Hepatocyte (in vitro differentiated cells): ENCODE data around the gene IGF2BP3. TPM values are rescaled to one million over a fixed set of nuclear protein-coding genes. Genes with fewer than 3 reads are reported as not detected.

Source experiments
- DNase-seq: peaks from one replicate; pipeline ENCODE4 v3.0.0-alpha.2; 2016; ENCODE audit warnings: low spot score
- H2AFZ ChIP-seq: fragments of 200-600 bp; sonication (generic); 2 replicates; pipeline ENCODE4 v1.6.0; 2016; ENCODE audit warnings: antibody characterized with exemption, mild to moderate bottlenecking
- H3K27ac ChIP-seq: fragments of 200-600 bp; sonication (generic); 2 replicates; pipeline ENCODE4 v1.5.1; 2016; ENCODE audit warnings: mild to moderate bottlenecking
- H3K27me3 ChIP-seq: fragments of 200-600 bp; sonication (generic); 2 replicates; pipeline ENCODE4 v1.6.1; 2016
- H3K36me3 ChIP-seq: fragments of 200-600 bp; sonication (generic); replicated peaks from 2 replicates; pipeline ENCODE4 v1.5.1; 2016; ENCODE audit warnings: low read depth; ENCODE audit not compliant: insufficient read depth
- H3K4me1 ChIP-seq: fragments of 200-600 bp; sonication (generic); 2 replicates; pipeline ENCODE4 v1.5.1; 2016; ENCODE audit warnings: mild to moderate bottlenecking, moderate library complexity; ENCODE audit not compliant: insufficient read depth
- H3K4me2 ChIP-seq: fragments of 200-600 bp; sonication (generic); 2 replicates; pipeline ENCODE4 v1.6.0; 2016
- H3K4me3 ChIP-seq: fragments of 200-600 bp; sonication (generic); 2 replicates; pipeline ENCODE4 v1.5.1; 2016; ENCODE audit warnings: mild to moderate bottlenecking
- H3K79me2 ChIP-seq: fragments of 200-600 bp; sonication (generic); 2 replicates; pipeline ENCODE4 v1.6.0; 2017; ENCODE audit warnings: mild to moderate bottlenecking
- H3K9me2 ChIP-seq: fragments of 200-600 bp; sonication (generic); replicated peaks from 2 replicates; pipeline ENCODE4 v1.6.0; 2017; ENCODE audit warnings: mild to moderate bottlenecking; ENCODE audit not compliant: insufficient read depth
- H3K9me3 ChIP-seq: fragments of 200-600 bp; sonication (generic); 2 replicates; pipeline ENCODE4 v1.5.1; 2016; ENCODE audit warnings: low read depth, mild to moderate bottlenecking
- H4K20me1 ChIP-seq: fragments of 200-600 bp; sonication (generic); 2 replicates; pipeline ENCODE4 v1.6.0; 2016; ENCODE audit warnings: mild to moderate bottlenecking; ENCODE audit not compliant: insufficient read depth, poor library complexity, severe bottlenecking
- EZH2 ChIP-seq: fragments of 200-600 bp; sonication (generic); IDR thresholded peaks from 2 replicates; pipeline ENCODE4 v1.6.1; 2016; ENCODE audit warnings: antibody characterized with exemption, mild to moderate bottlenecking, borderline replicate concordance
- EZH2phosphoT487 ChIP-seq: fragments of 200-600 bp; sonication (generic); IDR thresholded peaks from one replicate; pipeline ENCODE4 v1.6.1; 2018; ENCODE audit warnings: antibody characterized with exemption, mild to moderate bottlenecking, low read depth, moderate library complexity; ENCODE audit not compliant: unreplicated experiment, severe bottlenecking
- WGBS: methylation state at CpG from one replicate; pipeline ENCODE4 v1.1.6; 2016; ENCODE audit warnings: low lambda C conversion rate; ENCODE audit errors: missing lambda C conversion rate; 5-methylcytosine and 5-hydroxymethylcytosine counted together
- polyA plus RNA-seq: library from polyadenylated mRNA; unstranded; fragments of >200 nt; fragmentation: Nextera tagmentation; extraction: Ambion mirVana; gene quantifications from 2 replicates; pipeline ENCODE4 v1.2.1, GENCODE V29; 2016
- total RNA-seq: library from RNA; depleted of rRNA; stranded (reverse); fragments of >200 nt; gene quantifications from 2 replicates; pipeline ENCODE4 v1.2.3, GENCODE V29; 2014
- TF ChIP-seq, protein P1 (sequence below): fragments of 200-600 bp; sonication (generic); IDR thresholded peaks from 2 replicates; pipeline ENCODE4 v1.5.1; 2016; ENCODE audit warnings: antibody characterized with exemption, mild to moderate bottlenecking; ENCODE audit not compliant: poor library complexity

The IGF2BP3 gene
- total and polyA plus RNA-seq, 2 experiments from 2014 or later, result 28.9 to 73.1 TPM

- TF ChIP-seq EZH2phosphoT487, result no peak
- no peak for TF ChIP-seq EZH2
- WGBS, result 86% methylated on average over 6 of the region's 6 CpGs
- Histone ChIP-seq H4K20me1 (peaks cover 66% of the 10 kb centered on the region), H3K27me3 (no peaks in the 10 kb centered on the region), H3K9me2 (no peaks in the 10 kb centered on the region), H3K4me3 (no peak overlapping the region), H3K79me2 (peaks cover 100% of the 10 kb centered on the region), H3K4me2 (no peak overlapping the region), H3K36me3 (no peaks in the 10 kb centered on the region), H3K4me1 (no peaks in the 10 kb centered on the region), H2AFZ (no peak overlapping the region), H3K27ac (no peak overlapping the region), H3K9me3 (no peaks in the 10 kb centered on the region)
- no peak for DNase-seq
Measured at GRCh38 chr7:23450518-23450917, 19.8 kb downstream of the IGF2BP3 start.

DNA sequence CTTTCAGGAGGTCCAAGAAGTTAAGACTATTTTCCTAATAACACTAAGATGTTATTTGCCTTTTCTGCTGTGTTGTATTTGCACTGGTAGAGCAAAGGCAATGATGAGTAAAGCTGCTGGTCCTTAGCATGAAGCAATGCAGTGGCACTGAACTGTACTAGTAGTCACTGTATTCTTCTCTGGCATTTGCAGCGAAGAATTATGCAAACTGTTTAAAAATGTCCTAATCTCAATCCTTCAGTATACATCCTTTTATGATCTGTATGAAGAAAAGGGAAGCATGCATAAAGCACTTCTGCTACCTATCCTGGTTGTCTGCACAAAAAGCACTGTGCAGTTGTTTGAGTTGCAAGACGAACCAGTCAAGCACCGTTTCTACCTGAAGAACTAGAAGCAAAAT lies 20.4 kb downstream of the IGF2BP3 start:
- no peak overlapping the region for H3K27ac ChIP-seq
- H3K27me3 ChIP-seq, result no peaks in the 10 kb centered on the region
- no peak overlapping the region for H3K4me3 ChIP-seq
- H3K4me1 ChIP-seq, result no peaks in the 10 kb centered on the region
- no peaks in the 10 kb centered on the region for H3K9me3 ChIP-seq
- H2AFZ ChIP-seq, result no peak overlapping the region
- no peak overlapping the region for H3K4me2 ChIP-seq
- WGBS, result 89% methylated on average over 3 of the region's 3 CpGs
- peaks cover 67% of the 10 kb centered on the region for H4K20me1 ChIP-seq
- no peaks in the 10 kb centered on the region for H3K9me2 ChIP-seq
- H3K36me3 ChIP-seq, result no peaks in the 10 kb centered on the region
- TF ChIP-seq, protein P1, sequence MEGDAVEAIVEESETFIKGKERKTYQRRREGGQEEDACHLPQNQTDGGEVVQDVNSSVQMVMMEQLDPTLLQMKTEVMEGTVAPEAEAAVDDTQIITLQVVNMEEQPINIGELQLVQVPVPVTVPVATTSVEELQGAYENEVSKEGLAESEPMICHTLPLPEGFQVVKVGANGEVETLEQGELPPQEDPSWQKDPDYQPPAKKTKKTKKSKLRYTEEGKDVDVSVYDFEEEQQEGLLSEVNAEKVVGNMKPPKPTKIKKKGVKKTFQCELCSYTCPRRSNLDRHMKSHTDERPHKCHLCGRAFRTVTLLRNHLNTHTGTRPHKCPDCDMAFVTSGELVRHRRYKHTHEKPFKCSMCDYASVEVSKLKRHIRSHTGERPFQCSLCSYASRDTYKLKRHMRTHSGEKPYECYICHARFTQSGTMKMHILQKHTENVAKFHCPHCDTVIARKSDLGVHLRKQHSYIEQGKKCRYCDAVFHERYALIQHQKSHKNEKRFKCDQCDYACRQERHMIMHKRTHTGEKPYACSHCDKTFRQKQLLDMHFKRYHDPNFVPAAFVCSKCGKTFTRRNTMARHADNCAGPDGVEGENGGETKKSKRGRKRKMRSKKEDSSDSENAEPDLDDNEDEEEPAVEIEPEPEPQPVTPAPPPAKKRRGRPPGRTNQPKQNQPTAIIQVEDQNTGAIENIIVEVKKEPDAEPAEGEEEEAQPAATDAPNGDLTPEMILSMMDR, result no peak
- TF ChIP-seq EZH2phosphoT487, result no peak
- no peak for TF ChIP-seq EZH2
- DNase-seq, result no peak
- peaks cover 100% of the 10 kb centered on the region for H3K79me2 ChIP-seq

DNA sequence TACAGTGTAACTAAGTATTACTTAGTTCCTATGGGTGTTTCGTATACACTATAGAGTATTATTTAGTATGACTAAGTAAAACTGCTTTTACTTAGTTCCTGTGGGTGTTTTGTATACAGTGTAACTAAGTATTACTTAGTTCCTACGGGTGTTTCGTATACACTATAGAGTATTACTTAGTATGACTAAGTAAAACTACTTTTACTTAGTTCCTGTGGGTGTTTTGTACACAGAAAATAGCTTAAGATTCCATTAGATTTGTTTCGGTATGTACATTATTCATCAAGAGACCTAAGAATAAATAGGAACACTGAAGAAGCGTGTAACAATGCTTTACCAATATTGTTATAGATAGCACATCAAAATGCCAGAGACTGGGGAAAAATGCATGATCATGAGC lies 25.0 kb downstream of the IGF2BP3 start:
- Histone ChIP-seq H3K27me3 (no peaks in the 10 kb centered on the region), H3K4me1 (no peaks in the 10 kb centered on the region), H3K4me2 (no peak overlapping the region), H3K9me2 (no peaks in the 10 kb centered on the region), H3K79me2 (peaks cover 100% of the 10 kb centered on the region), H3K9me3 (no peaks in the 10 kb centered on the region), H3K36me3 (no peaks in the 10 kb centered on the region), H3K27ac (no peak overlapping the region), H2AFZ (no peak overlapping the region), H3K4me3 (no peak overlapping the region), H4K20me1 (peaks cover 50% of the 10 kb centered on the region)
- WGBS, result 95% methylated on average over 5 of the region's 5 CpGs
- TF ChIP-seq EZH2 (no peak), EZH2phosphoT487 (no peak)
- TF ChIP-seq, protein P1, result no peak
- no peak for DNase-seq

GRCh38 chr7:23443974-23444373 lies 26.3 kb downstream of the IGF2BP3 start:
- peaks cover 40% of the 10 kb centered on the region for H4K20me1 ChIP-seq

More at GRCh38 chr7:23443974-23444373, 26.3 kb downstream of the IGF2BP3 start:
- no peak for TF ChIP-seq EZH2
- H3K4me2 ChIP-seq, result no peak overlapping the region
- H3K4me3 ChIP-seq, result no peak overlapping the region
- DNase-seq, result no peak
- H3K27ac ChIP-seq, result no peak overlapping the region
- H3K79me2 ChIP-seq, result peaks cover 100% of the 10 kb centered on the region
- no peaks in the 10 kb centered on the region for H3K9me3 ChIP-seq
- no peaks in the 10 kb centered on the region for H3K4me1 ChIP-seq
- no peaks in the 10 kb centered on the region for H3K9me2 ChIP-seq
- WGBS, result 92% methylated on average over 1 of the region's 1 CpG
- no peaks in the 10 kb centered on the region for H3K27me3 ChIP-seq
- no peaks in the 10 kb centered on the region for H3K36me3 ChIP-seq
- no peak overlapping the region for H2AFZ ChIP-seq
